Measurements from ENCODE around the gene UBA5.

The UBA5 gene

DNA sequence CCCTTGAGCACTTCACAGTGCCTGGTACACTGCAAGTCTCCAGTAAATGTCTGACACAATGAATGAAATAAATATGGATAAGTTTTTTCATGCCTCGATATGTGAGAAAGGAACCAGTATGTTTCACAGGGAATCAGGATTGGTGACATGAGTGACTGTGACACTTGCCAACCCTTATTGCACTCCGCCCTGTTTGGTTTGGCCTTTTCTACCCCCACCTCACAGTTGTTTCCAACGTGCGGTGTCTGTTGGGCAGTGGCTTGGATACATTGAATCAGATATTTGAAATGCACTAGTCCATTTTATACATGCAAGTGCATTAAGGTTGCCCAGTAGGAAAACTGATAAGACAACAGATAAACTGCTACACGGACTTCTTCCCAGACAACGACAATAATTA, 60.1 kb downstream of the UBA5 start:
- H3K9me3 ChIP-seq (ENCODE audit: control extremely low read depth in 1 of 5, control insufficient read depth in 4 of 5, insufficient read depth in 2 of 5, low read depth in 1 of 5, low read length in 4 of 5): no peaks in the 10 kb centered on the region
- POLR2A ChIA-PET: no interaction called here
- no peak overlapping the region for H3K27ac ChIP-seq (ENCODE audit: insufficient read depth in 1 of 2, low read depth in 1 of 2, low read length in 2 of 2, poor library complexity in 1 of 2, severe bottlenecking in 2 of 2)
- peaks cover 6 to 25% (median 13%) of the 10 kb centered on the region in 4 experiments for H3K36me3 ChIP-seq (ENCODE audit: control insufficient read depth in 4 of 4, insufficient read depth in 4 of 4, low read length in 3 of 4)
- peak overlapping the region in 2 of 7 experiments; percentile 1 to 33 for H3K4me3 ChIP-seq (ENCODE audit: control insufficient read depth in 1 of 7, extremely low read depth in 1 of 7, insufficient read depth in 4 of 7, low read depth in 2 of 7, low read length in 6 of 7)
- WGBS (ENCODE audit: insufficient coverage): 100% methylated on average over 2 of the region's 6 CpGs
- H3K4me1 ChIP-seq (ENCODE audit: control extremely low read depth in 1 of 4, control insufficient read depth in 4 of 4, insufficient read depth in 4 of 4, low read length in 3 of 4): peaks cover 3 to 24% (median 18%) of the 10 kb centered on the region in 4 experiments
- no peak for DNase-seq
- CTCF ChIA-PET: no interaction called here
- no peaks in the 10 kb centered on the region for H3K27me3 ChIP-seq (replicated peaks in 2 of 5; ENCODE audit: control insufficient read depth in 4 of 5, insufficient read depth in 5 of 5, low read length in 4 of 5)

- Histone ChIP-seq H3K9me3 (ENCODE audit: control extremely low read depth in 1 of 5, control insufficient read depth in 4 of 5, insufficient read depth in 2 of 5, low read depth in 1 of 5, low read length in 4 of 5) (no peaks in the 10 kb centered on the region), H3K36me3 (ENCODE audit: control insufficient read depth in 4 of 4, insufficient read depth in 4 of 4, low read length in 3 of 4) (peaks cover 6 to 17% (median 8%) of the 10 kb centered on the region in 4 experiments), H3K4me1 (ENCODE audit: control extremely low read depth in 1 of 4, control insufficient read depth in 4 of 4, insufficient read depth in 4 of 4, low read length in 3 of 4) (peaks cover 3 to 24% (median 18%) of the 10 kb centered on the region in 4 experiments), H3K27me3 (replicated peaks in 2 of 5; ENCODE audit: control insufficient read depth in 4 of 5, insufficient read depth in 5 of 5, low read length in 4 of 5) (no peaks in the 10 kb centered on the region), H3K27ac (ENCODE audit: insufficient read depth in 1 of 2, low read depth in 1 of 2, low read length in 2 of 2, poor library complexity in 1 of 2, severe bottlenecking in 2 of 2) (peak overlapping the region; percentile 50 to 86), H3K4me3 (ENCODE audit: control insufficient read depth in 1 of 7, extremely low read depth in 1 of 7, insufficient read depth in 4 of 7, low read depth in 2 of 7, low read length in 6 of 7) (peak overlapping the region; percentile 75 to 94 (median 88))
- POLR2A ChIA-PET: no interaction called here
- DNase-seq: peak in 1 of 3 donors; percentile 34
- 4% methylated on average over 45 of the region's 47 CpGs for WGBS (ENCODE audit: insufficient coverage)
- CTCF ChIA-PET: no interaction called here
Measured at GRCh38 chr3:132721479-132722164, 61.5 kb downstream of the UBA5 start.

DNA sequence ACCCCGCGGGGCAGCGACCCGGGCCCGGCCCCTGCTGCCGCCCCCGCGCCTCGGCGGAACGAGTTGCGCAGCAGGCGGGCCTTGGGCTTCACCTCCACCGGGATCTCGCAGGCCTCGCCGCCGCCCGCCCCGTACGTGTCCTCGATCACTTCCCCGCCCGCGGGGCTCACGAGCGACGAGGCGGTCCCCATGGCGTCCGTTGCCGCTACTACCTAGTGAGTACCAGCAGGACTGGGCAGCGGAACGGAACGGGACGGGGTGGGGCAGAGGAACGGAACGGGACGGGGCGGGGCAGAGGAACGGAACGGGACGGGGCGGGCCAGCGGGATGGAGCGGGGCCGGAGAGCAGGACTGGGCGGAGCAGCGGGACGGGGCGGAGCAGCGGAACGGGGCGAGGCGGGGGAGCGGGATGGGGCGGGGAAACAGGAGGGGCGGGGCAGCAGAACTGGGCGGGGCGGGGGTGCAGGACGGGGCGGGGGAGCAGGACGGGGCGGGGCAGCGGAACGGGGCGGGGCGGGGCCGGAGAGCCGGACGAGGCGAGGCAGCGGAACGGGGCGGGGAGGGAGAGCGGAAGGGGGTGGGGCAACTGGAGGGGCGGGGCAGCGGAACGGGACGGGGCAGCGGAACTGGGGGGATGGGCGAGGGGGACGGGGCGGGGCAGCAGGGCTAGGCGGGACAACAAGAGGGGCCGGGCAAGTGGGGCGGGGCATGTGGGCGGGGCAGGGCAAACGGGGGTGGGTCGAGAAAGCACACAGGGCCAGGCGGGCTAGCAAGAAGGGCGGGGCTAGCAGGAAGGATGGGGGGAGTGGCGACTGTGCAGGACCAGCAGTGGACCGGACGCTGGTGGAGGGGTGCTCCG, 62.3 kb downstream of the UBA5 start, which contains the start of gene NPHP3:
Gene NPHP3 (minus strand): TSS at position 245 of the 859 bp plus-strand sequence. CDS start 54 bp downstream, at position 191.
- ChIA-PET CTCF (interaction anchor here (0.6 to 1.2 kb wide), 3 partner anchors 318 to 666 kb away, joined by 3 read pairs; no protein-coding TSS in a partner anchor), POLR2A (interaction anchor here (0.6 kb wide), 1 partner anchor 1026 kb away, joined by 3 read pairs; no protein-coding TSS in a partner anchor)
- DNase-seq: peak; percentile 93 to 96 (median 96)
- Histone ChIP-seq H3K27me3 (replicated peaks in 2 of 5; ENCODE audit: control insufficient read depth in 4 of 5, insufficient read depth in 5 of 5, low read length in 4 of 5) (no peaks in the 10 kb centered on the region), H3K4me1 (ENCODE audit: control extremely low read depth in 1 of 4, control insufficient read depth in 4 of 4, insufficient read depth in 4 of 4, low read length in 3 of 4) (peaks cover 3 to 24% (median 18%) of the 10 kb centered on the region in 4 experiments), H3K27ac (ENCODE audit: insufficient read depth in 1 of 2, low read depth in 1 of 2, low read length in 2 of 2, poor library complexity in 1 of 2, severe bottlenecking in 2 of 2) (peak within 1 kb of the TSS; percentile 50 to 86), H3K36me3 (ENCODE audit: control insufficient read depth in 4 of 4, insufficient read depth in 4 of 4, low read length in 3 of 4) (peaks cover 6 to 14% (median 6%) of the 10 kb centered on the region in 4 experiments), H3K4me3 (ENCODE audit: control insufficient read depth in 1 of 7, extremely low read depth in 1 of 7, insufficient read depth in 4 of 7, low read depth in 2 of 7, low read length in 6 of 7) (peak within 1 kb of the TSS; percentile 82 to 94 (median 89)), H3K9me3 (ENCODE audit: control extremely low read depth in 1 of 5, control insufficient read depth in 4 of 5, insufficient read depth in 2 of 5, low read depth in 1 of 5, low read length in 4 of 5) (no peaks in the 10 kb centered on the region)
- under 1% methylated on average over 65 of the region's 96 CpGs for WGBS (ENCODE audit: insufficient coverage)

DNA sequence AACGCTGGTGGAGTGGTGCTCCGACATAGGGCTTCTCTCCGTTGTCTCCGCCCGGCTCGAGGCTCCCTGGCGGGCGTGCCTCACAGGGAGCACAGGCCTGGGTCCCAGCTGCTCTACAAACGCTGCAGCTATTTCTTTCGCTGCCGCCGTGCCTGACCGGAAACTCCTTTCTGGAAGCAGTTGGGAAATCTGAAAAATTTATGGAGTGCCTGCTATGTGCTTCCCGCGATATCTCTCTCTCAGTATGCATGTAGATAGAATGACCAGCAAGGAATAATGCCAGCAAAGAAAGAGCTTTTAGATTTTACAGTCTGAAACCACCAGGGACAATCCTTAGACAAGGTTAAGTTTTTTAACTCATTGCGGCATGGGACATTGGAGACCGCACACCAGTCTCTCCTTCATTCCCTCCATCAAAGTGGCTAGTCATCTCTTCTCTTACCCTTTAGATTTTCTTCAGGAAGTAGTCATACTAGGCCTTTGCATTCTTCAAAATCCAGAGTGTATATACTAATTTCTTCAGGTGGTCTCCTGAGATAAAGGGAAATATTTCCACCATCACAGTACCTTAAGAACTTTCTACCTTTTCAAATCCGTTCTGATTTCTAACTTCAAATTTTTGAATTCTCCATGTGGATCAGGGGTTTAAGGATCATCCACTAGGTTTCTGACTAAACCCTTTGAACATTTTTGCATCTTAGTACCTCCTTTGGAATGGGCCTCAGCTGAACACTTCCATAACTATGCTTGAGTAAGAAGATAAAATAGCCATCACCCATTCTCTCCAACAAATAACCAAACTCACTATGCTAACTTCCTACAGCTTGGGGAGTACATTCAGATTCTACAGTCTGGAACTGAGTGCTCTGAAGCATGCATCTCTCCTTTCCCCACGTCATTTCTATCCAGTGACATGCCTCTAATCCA, 63.2 kb downstream of the UBA5 start:
- H3K9me3 ChIP-seq (ENCODE audit: control extremely low read depth in 1 of 5, control insufficient read depth in 4 of 5, insufficient read depth in 2 of 5, low read depth in 1 of 5, low read length in 4 of 5): no peaks in the 10 kb centered on the region
- no peaks in the 10 kb centered on the region for H3K27me3 ChIP-seq (replicated peaks in 2 of 5; ENCODE audit: control insufficient read depth in 4 of 5, insufficient read depth in 5 of 5, low read length in 4 of 5)
- peak overlapping the region in 1 of 2 experiments; percentile 66 for H3K27ac ChIP-seq (ENCODE audit: insufficient read depth in 1 of 2, low read depth in 1 of 2, low read length in 2 of 2, poor library complexity in 1 of 2, severe bottlenecking in 2 of 2)
- CTCF ChIA-PET: interaction anchor here (0.6 to 1.7 kb wide), 6 partner anchors 10 to 858 kb away, joined by 3 to 7 read pairs (median 3); no protein-coding TSS in a partner anchor
- POLR2A ChIA-PET: interaction anchor here (0.6 kb wide), 1 partner anchor 1025 kb away, joined by 3 read pairs; no protein-coding TSS in a partner anchor
- 16% methylated on average over 12 of the region's 19 CpGs for WGBS (ENCODE audit: insufficient coverage)
- peaks cover 3 to 10% (median 5%) of the 10 kb centered on the region in 4 experiments for H3K36me3 ChIP-seq (ENCODE audit: control insufficient read depth in 4 of 4, insufficient read depth in 4 of 4, low read length in 3 of 4)
- DNase-seq: peak in 2 of 3 donors; percentile 50 to 55
- peak overlapping the region; percentile 80 to 92 (median 85) for H3K4me3 ChIP-seq (ENCODE audit: control insufficient read depth in 1 of 7, extremely low read depth in 1 of 7, insufficient read depth in 4 of 7, low read depth in 2 of 7, low read length in 6 of 7)
- H3K4me1 ChIP-seq (ENCODE audit: control extremely low read depth in 1 of 4, control insufficient read depth in 4 of 4, insufficient read depth in 4 of 4, low read length in 3 of 4): peaks cover 3 to 24% (median 18%) of the 10 kb centered on the region in 4 experiments

DNA sequence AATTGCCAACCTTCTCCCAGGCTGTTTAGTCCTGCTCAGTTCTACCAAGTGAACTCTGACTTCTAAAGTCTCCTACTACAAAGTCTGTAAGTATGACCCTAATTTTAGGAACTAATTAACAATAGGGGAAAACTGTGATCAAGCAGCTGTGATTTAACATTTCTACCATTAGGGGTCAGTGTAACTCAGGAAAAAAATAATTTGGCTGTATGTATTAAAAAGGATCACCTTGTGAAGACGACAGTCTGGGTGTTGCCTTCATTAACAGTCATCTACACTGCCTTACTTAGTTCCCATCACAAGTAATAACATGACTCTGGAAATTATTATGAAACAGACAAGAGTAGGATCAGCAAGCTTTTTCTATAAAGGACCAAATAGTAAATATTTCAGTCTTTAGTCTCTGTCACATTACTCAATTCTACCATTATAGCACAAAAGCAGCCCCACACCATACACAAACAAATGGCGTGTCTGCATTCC, 66.3 kb downstream of the UBA5 start:
- no peak overlapping the region for H3K27ac ChIP-seq (ENCODE audit: insufficient read depth in 1 of 2, low read depth in 1 of 2, low read length in 2 of 2, poor library complexity in 1 of 2, severe bottlenecking in 2 of 2)
- ChIA-PET POLR2A (interaction anchor here (0.6 kb wide), 1 partner anchor 903 kb away, joined by 4 read pairs; no protein-coding TSS in a partner anchor), CTCF (interaction anchor here (0.6 to 4.8 kb wide), 24 partner anchors 10 to 1776 kb away, joined by 3 to 55 read pairs (median 4); no protein-coding TSS in a partner anchor)
- H3K4me3 ChIP-seq (ENCODE audit: control insufficient read depth in 1 of 7, extremely low read depth in 1 of 7, insufficient read depth in 4 of 7, low read depth in 2 of 7, low read length in 6 of 7): no peak overlapping the region
- H3K27me3 ChIP-seq (replicated peaks in 2 of 5; ENCODE audit: control insufficient read depth in 4 of 5, insufficient read depth in 5 of 5, low read length in 4 of 5): peaks cover 0 to 1% (median 0%) of the 10 kb centered on the region in 5 experiments
- WGBS (ENCODE audit: insufficient coverage): no CpG with 5 or more reads among the region's 2 CpGs
- H3K9me3 ChIP-seq (ENCODE audit: control extremely low read depth in 1 of 5, control insufficient read depth in 4 of 5, insufficient read depth in 2 of 5, low read depth in 1 of 5, low read length in 4 of 5): no peaks in the 10 kb centered on the region
- DNase-seq: peak; percentile 62 to 78 (median 73)
- no peaks in the 10 kb centered on the region for H3K36me3 ChIP-seq (ENCODE audit: control insufficient read depth in 4 of 4, insufficient read depth in 4 of 4, low read length in 3 of 4)
- H3K4me1 ChIP-seq (ENCODE audit: control extremely low read depth in 1 of 4, control insufficient read depth in 4 of 4, insufficient read depth in 4 of 4, low read length in 3 of 4): peaks cover 3 to 13% (median 7%) of the 10 kb centered on the region in 4 experiments
